ENCODE results near the gene SLC24A3.

- TF ChIP-seq CTCF (IDR thresholded peaks at IDR 0.05) (no peak), POLR2A (IDR thresholded peaks at IDR 0.05) (no peak)
These were observed 307.0 kb downstream of the SLC24A3 start for GRCh38 chr20:19519466-19519865.
